Measurements from ENCODE around the gene KCNJ4.

- TF ChIP-seq CTCF (IDR thresholded peaks at IDR 0.05) (no peak), POLR2A (IDR thresholded peaks at IDR 0.05; ENCODE audit: low read depth) (no peak)
These were observed 5.9 kb downstream of the KCNJ4 start for GRCh38 chr22:38448945-38449745.

All from esophagus muscularis mucosa (tissue), 3 donors.